ENCODE results near the gene MYO5A. TPM values are rescaled to one million over a fixed set of nuclear protein-coding genes. Genes with fewer than 3 reads are reported as not detected.
"Not testable (repeated sequence)": the region's sequence is repeated elsewhere in the genome, so short reads cannot be mapped to it uniquely, and the experiment has no call there.

MYO5A gene
- total RNA-seq, 1 donor from 2014 or later: 7.4 TPM

- intact Hi-C loops (cut with DNase I): no loop called here
Observed at GRCh38 chr15:52440414-52440813, 88.3 kb downstream of the MYO5A start.

GRCh38 chr15:52439470-52439869, 89.2 kb downstream of the MYO5A start:
- intact Hi-C loops (cut with DNase I): no loop called here
- DNase-seq: no peak
- no peak for ATAC-seq (ENCODE audit: poor library complexity)

More at GRCh38 chr15:52440414-52440813, 88.3 kb downstream of the MYO5A start:
- no peak for DNase-seq
- no peak for ATAC-seq (ENCODE audit: poor library complexity)

- ATAC-seq (ENCODE audit: poor library complexity); intact Hi-C loops (cut with DNase I); DNase-seq: not testable (repeated sequence)
Observed at GRCh38 chr15:52439042-52439441, 89.6 kb downstream of the MYO5A start.

- ATAC-seq (ENCODE audit: poor library complexity): peak; percentile 11
Observed at GRCh38 chr15:52438047-52438446, 90.6 kb downstream of the MYO5A start.

GRCh38 chr15:52437646-52438045, 91.0 kb downstream of the MYO5A start:
- ATAC-seq (ENCODE audit: poor library complexity) (no peak), DNase-seq (no peak)
- intact Hi-C loops (cut with DNase I): no loop called here

More at GRCh38 chr15:52438047-52438446, 90.6 kb downstream of the MYO5A start:
- no peak for DNase-seq
- intact Hi-C loops (cut with DNase I): no loop called here

GRCh38 chr15:52436981-52437380, 91.7 kb downstream of the MYO5A start:
- DNase-seq (no peak), ATAC-seq (ENCODE audit: poor library complexity) (no peak)
- intact Hi-C loops (cut with DNase I): no loop called here

- intact Hi-C loops (cut with DNase I): no loop called here
- no peak for DNase-seq
- ATAC-seq (ENCODE audit: poor library complexity): peak; percentile 56
Observed at GRCh38 chr15:52434885-52435284, 93.8 kb downstream of the MYO5A start.

GRCh38 chr15:52428297-52428696, 100.4 kb downstream of the MYO5A start:
- intact Hi-C loops (cut with DNase I): no loop called here
- peak; percentile 26 for ATAC-seq (ENCODE audit: poor library complexity)

GRCh38 chr15:52427804-52428203, 100.9 kb downstream of the MYO5A start:
- peak; percentile 78 for ATAC-seq (ENCODE audit: poor library complexity)

More at GRCh38 chr15:52428297-52428696, 100.4 kb downstream of the MYO5A start:
- DNase-seq: no peak

GRCh38 chr15:52424856-52425431, 103.7 kb downstream of the MYO5A start:
- intact Hi-C loops (cut with DNase I): no loop called here
- ATAC-seq (ENCODE audit: poor library complexity): no peak

More at GRCh38 chr15:52427804-52428203, 100.9 kb downstream of the MYO5A start:
- intact Hi-C loops (cut with DNase I): no loop called here
- DNase-seq: peak; percentile 50

GRCh38 chr15:52423852-52424251, 104.8 kb downstream of the MYO5A start:
- intact Hi-C loops (cut with DNase I): no loop called here
- ATAC-seq (ENCODE audit: poor library complexity): peak; percentile 76

More at GRCh38 chr15:52424856-52425431, 103.7 kb downstream of the MYO5A start:
- DNase-seq: no peak

GRCh38 chr15:52422001-52422400, 106.7 kb downstream of the MYO5A start:
- no peak for DNase-seq
- intact Hi-C loops (cut with DNase I): no loop called here
- no peak for ATAC-seq (ENCODE audit: poor library complexity)

More at GRCh38 chr15:52423852-52424251, 104.8 kb downstream of the MYO5A start:
- DNase-seq: no peak

GRCh38 chr15:52421029-52421428, 107.7 kb downstream of the MYO5A start:
- ATAC-seq (ENCODE audit: poor library complexity) (no peak), DNase-seq (no peak)
- intact Hi-C loops (cut with DNase I): no loop called here

GRCh38 chr15:52419494-52419893, 109.2 kb downstream of the MYO5A start:
- ATAC-seq (ENCODE audit: poor library complexity) (no peak), DNase-seq (no peak)
- intact Hi-C loops (cut with DNase I): no loop called here

- no peak for ATAC-seq (ENCODE audit: poor library complexity)
- intact Hi-C loops (cut with DNase I): no loop called here
- DNase-seq: no peak
Observed at GRCh38 chr15:52417957-52418356, 110.7 kb downstream of the MYO5A start.

GRCh38 chr15:52417521-52417920, 111.2 kb downstream of the MYO5A start:
- intact Hi-C loops (cut with DNase I): no loop called here
- DNase-seq (no peak), ATAC-seq (ENCODE audit: poor library complexity) (no peak)

- ATAC-seq (ENCODE audit: poor library complexity); intact Hi-C loops (cut with DNase I); DNase-seq: not testable (repeated sequence)
Observed at GRCh38 chr15:52416566-52416965, 112.1 kb downstream of the MYO5A start.

GRCh38 chr15:52415628-52416027, 113.1 kb downstream of the MYO5A start:
- no peak for DNase-seq
- ATAC-seq (ENCODE audit: poor library complexity): no peak
- intact Hi-C loops (cut with DNase I): no loop called here

GRCh38 chr15:52414936-52415335, 113.7 kb downstream of the MYO5A start:
- DNase-seq: no peak
- intact Hi-C loops (cut with DNase I): no loop called here
- no peak for ATAC-seq (ENCODE audit: poor library complexity)

GRCh38 chr15:52408823-52409222, 119.9 kb downstream of the MYO5A start:
- intact Hi-C loops (cut with DNase I): no loop called here
- DNase-seq: no peak
- ATAC-seq (ENCODE audit: poor library complexity): no peak

- DNase-seq (no peak), ATAC-seq (ENCODE audit: poor library complexity) (no peak)
- intact Hi-C loops (cut with DNase I): no loop called here
Observed at GRCh38 chr15:52407374-52407773, 121.3 kb downstream of the MYO5A start.
